OCI-LY7 (cell line): ENCODE results near the gene FAM200B. TPM values are rescaled to one million over a fixed set of nuclear protein-coding genes. Genes with fewer than 3 reads are reported as not detected.
A peak's percentile ranks its signal among the peaks of the same experiment; 100 is the strongest.

ENCODE experiments used
- BruUV-seq: library from RNA; stranded (reverse); fragments of 400-500 nt; replicated peaks from 2 replicates; lab custom pipeline; 2021; lab: Mats Ljungman, UMichigan
- CTCF ChIA-PET: fragments of 300-600 bp; sonication (Branson Sonifier 250); formaldehyde crosslinking; loops from one replicate; lab custom pipeline; 2022; ENCODE audit warnings: antibody characterized with exemption; ENCODE audit not compliant: unreplicated experiment; lab: Charles Lee
- POLR2A ChIA-PET: fragments of 300-600 bp; sonication (Branson Sonifier 250); formaldehyde crosslinking; loops from one replicate; lab custom pipeline; 2022; ENCODE audit warnings: antibody characterized with exemption; lab: Charles Lee
- DNase-seq: peaks from one replicate; pipeline ENCODE4 v3.0.0-alpha.2; 2015; ENCODE audit warnings: low spot score
- H2AFZ ChIP-seq: fragments of 200-600 bp; sonication (generic), shearing (Covaris generic); 2 replicates; pipeline ENCODE4 v1.6.1; 2014; ENCODE audit warnings: mild to moderate bottlenecking, antibody characterized with exemption, low read length, moderate library complexity
- H3K27ac ChIP-seq: fragments of 200-600 bp; sonication (generic); 2 replicates; pipeline ENCODE4 v1.5.1; 2014; ENCODE audit warnings: mixed run types, low read depth, mild to moderate bottlenecking, moderate library complexity, low read length, inconsistent platforms; ENCODE audit not compliant: poor library complexity, severe bottlenecking
- H3K36me3 ChIP-seq: fragments of 200-600 bp; sonication (generic); 2 replicates; pipeline ENCODE4 v1.6.1; 2014; ENCODE audit warnings: mild to moderate bottlenecking, antibody characterized with exemption, low read length, moderate library complexity, mixed read lengths; ENCODE audit not compliant: insufficient read depth
- H3K4me1 ChIP-seq: fragments of 200-600 bp; sonication (generic); 2 replicates; pipeline ENCODE4 v1.5.1; 2014; ENCODE audit warnings: mild to moderate bottlenecking, low read length; ENCODE audit not compliant: insufficient read depth, poor library complexity, severe bottlenecking
- H3K4me2 ChIP-seq: fragments of 200-600 bp; sonication (generic); 2 replicates; pipeline ENCODE4 v1.6.1; 2014; ENCODE audit warnings: mild to moderate bottlenecking, low read length
- H3K4me3 ChIP-seq: fragments of 200-600 bp; sonication (generic); 2 replicates; pipeline ENCODE4 v1.5.1; 2014; ENCODE audit warnings: mild to moderate bottlenecking, low read depth, low read length; ENCODE audit not compliant: poor library complexity, severe bottlenecking
- H3K79me2 ChIP-seq: fragments of 200-600 bp; sonication (generic); 2 replicates; pipeline ENCODE4 v1.6.1; 2016; ENCODE audit warnings: low read depth, mild to moderate bottlenecking, low read length, moderate library complexity, mixed read lengths; ENCODE audit not compliant: insufficient read depth
- H3K9me2 ChIP-seq: fragments of 200-600 bp; sonication (generic); 2 replicates; pipeline ENCODE4 v1.6.1; 2016; ENCODE audit warnings: mild to moderate bottlenecking, low read length, mixed read lengths; ENCODE audit not compliant: insufficient read depth
- H3K9me3 ChIP-seq: fragments of 200-600 bp; sonication (generic); 2 replicates; pipeline ENCODE4 v1.6.1; 2014; ENCODE audit warnings: mild to moderate bottlenecking, mixed run types, low read length, mixed read lengths
- H4K20me1 ChIP-seq: fragments of 200-600 bp; sonication (generic); 2 replicates; pipeline ENCODE4 v1.6.1; 2014; ENCODE audit warnings: mild to moderate bottlenecking, antibody characterized with exemption, low read length, moderate library complexity, mixed read lengths; ENCODE audit not compliant: insufficient read depth
- CTCF ChIP-seq: fragments of 200-600 bp; sonication (generic); conservative IDR thresholded peaks from 2 replicates; pipeline ENCODE4 v1.5.1; 2014; ENCODE audit warnings: mild to moderate bottlenecking, antibody characterized with exemption, low read length, moderate library complexity, mixed read lengths
- EZH2phosphoT487 ChIP-seq: fragments of 200-600 bp; sonication (generic); IDR thresholded peaks from 2 replicates; pipeline ENCODE4 v1.6.1; 2018; ENCODE audit warnings: low read depth, borderline replicate concordance, mild to moderate bottlenecking, mixed run types, antibody characterized with exemption, low read length, moderate library complexity, mixed read lengths
- intact Hi-C: fragments of 100-400 bp; cut with micrococcal nuclease; formaldehyde crosslinking; loops from one replicate; pipeline ENCODE4 v1.10.0; 2022; ENCODE audit not compliant: unreplicated experiment
- total RNA-seq, 2 experiments: library from RNA; depleted of rRNA in 1 of 2; stranded (reverse); fragments of >200 nt in 1 of 2; shearing (Covaris generic) in 1 of 2; gene quantifications; 2 replicates each; pipeline ENCODE4 v1.2.3, GENCODE V29; 2014 to 2022

FAM200B gene
- total RNA-seq, 2 experiments from 2014 or later: 11.5 to 25.0 TPM

GRCh38 chr4:15676039-15676438 is 5.6 kb upstream of the FAM200B start:
- H3K79me2 ChIP-seq: peaks cover 95% of the 10 kb centered on the region
- CTCF ChIA-PET: no interaction called here
- POLR2A ChIA-PET: interaction anchor here (0.7 to 8.4 kb wide), 17 partner anchors 8 to 680 kb away, joined by 3 to 67 read pairs (median 4); partner anchors contain the start of gene FBXL5
- DNase-seq: no peak
- peaks cover 42% of the 10 kb centered on the region for H3K36me3 ChIP-seq
- no peaks in the 10 kb centered on the region; the same call in 1 of the 2 replicates for H4K20me1 ChIP-seq
- peak overlapping the region; percentile 90 for H3K4me3 ChIP-seq
- peaks cover 76% of the 10 kb centered on the region for H3K4me1 ChIP-seq
- TF ChIP-seq CTCF: no peak
- no TSS peak for BruUV-seq
- H3K27ac ChIP-seq: peak overlapping the region; percentile 82
- intact Hi-C loops: no loop called here
- no peaks in the 10 kb centered on the region for H3K9me2 ChIP-seq
- H2AFZ ChIP-seq: no peak overlapping the region
- peak overlapping the region; percentile 78 for H3K4me2 ChIP-seq
- H3K9me3 ChIP-seq: peaks cover 6% of the 10 kb centered on the region; the same call in 1 of the 2 replicates

GRCh38 chr4:15676899-15677298 is 4.7 kb upstream of the FAM200B start:
- CTCF ChIA-PET: no interaction called here
- no peak for DNase-seq
- H3K27ac ChIP-seq: peak overlapping the region; percentile 82

More at GRCh38 chr4:15676899-15677298, 4.7 kb upstream of the FAM200B start:
- Histone ChIP-seq H3K4me2 (peak overlapping the region; percentile 78), H2AFZ (no peak overlapping the region), H3K9me2 (no peaks in the 10 kb centered on the region), H3K4me1 (peaks cover 68% of the 10 kb centered on the region), H3K79me2 (peaks cover 95% of the 10 kb centered on the region), H3K9me3 (peaks cover 6% of the 10 kb centered on the region; the same call in 1 of the 2 replicates), H4K20me1 (no peaks in the 10 kb centered on the region; the same call in 1 of the 2 replicates), H3K36me3 (peaks cover 34% of the 10 kb centered on the region), H3K4me3 (peak overlapping the region; percentile 90)
- no TSS peak for BruUV-seq
- POLR2A ChIA-PET: interaction anchor here (1.3 to 8.4 kb wide), 4 partner anchors 12 to 39 kb away, joined by 3 to 67 read pairs (median 6); partner anchors contain the start of gene FBXL5
- TF ChIP-seq EZH2phosphoT487: no peak
- TF ChIP-seq CTCF: no peak
- intact Hi-C loops: no loop called here
